Esophagus muscularis mucosa (tissue), 4 donors: ENCODE data around the gene KIAA1191. TPM values are rescaled to one million over a fixed set of nuclear protein-coding genes. Genes with fewer than 3 reads are reported as not detected.
A peak's percentile ranks its signal among the peaks of the same experiment; 100 is the strongest.

ENCODE experiments used
- DNase-seq: peaks from one replicate; pipeline ENCODE4 v3.0.0-alpha.2; 2017; ENCODE audit errors: extremely low spot score
- H3K27ac ChIP-seq, 4 donors: fragments of 200-600 bp; sonication (generic); replicated peaks in 1 of 4; 1 replicate in 3 of 4; 2 replicates in 1 of 4; pipeline ENCODE4 v1.5.1; 2016 to 2019; ENCODE audit warnings: mild to moderate bottlenecking in 1 of 4
- H3K27me3 ChIP-seq, 4 donors: fragments of 200-600 bp; sonication (generic); one replicate each; pipeline versions ENCODE4 v1.5.1 to v1.6.0; 2016 to 2019
- H3K36me3 ChIP-seq, 4 donors: fragments of 200-600 bp; sonication (generic); one replicate each; pipeline ENCODE4 v1.5.1; 2016 to 2019
- H3K4me1 ChIP-seq, 4 donors: fragments of 200-600 bp; sonication (generic); one replicate each; pipeline ENCODE4 v1.5.1; 2016 to 2019
- H3K4me3 ChIP-seq, 4 donors: fragments of 200-600 bp; sonication (generic); 1 replicate in 2 of 4; 2 replicates in 2 of 4; pipeline ENCODE4 v1.5.1; 2016 to 2019; ENCODE audit warnings: mild to moderate bottlenecking in 4 of 4, moderate library complexity in 1 of 4
- H3K9me3 ChIP-seq, 4 donors: fragments of 200-600 bp; sonication (generic); 1 replicate in 3 of 4; 2 replicates in 1 of 4; pipeline ENCODE4 v1.5.1; 2016 to 2019
- CTCF ChIP-seq, 3 experiments: fragments of 200-600 bp in 2 of 3; fragments of 450-650 bp in 1 of 3; sonication (generic) in 2 of 3; IDR thresholded peaks; one replicate each; pipeline ENCODE4 v1.5.1; 2017 to 2019; ENCODE audit warnings: antibody characterized with exemption in 3 of 3, mild to moderate bottlenecking in 2 of 3, moderate library complexity in 1 of 3
- EP300 ChIP-seq: sonication (generic); formaldehyde crosslinking; IDR thresholded peaks from one replicate; pipeline ENCODE4 v1.6.1; 2017; ENCODE audit warnings: antibody characterized with exemption
- POLR2A ChIP-seq: fragments of 450-650 bp; IDR thresholded peaks from one replicate; pipeline ENCODE4 v1.6.1; 2017; ENCODE audit warnings: antibody characterized with exemption, moderate library complexity, mild to moderate bottlenecking, low read depth
- POLR2AphosphoS5 ChIP-seq, 2 donors: sonication (generic); formaldehyde crosslinking; IDR thresholded peaks; one replicate each; pipeline ENCODE4 v1.6.1; 2017; ENCODE audit warnings: antibody characterized with exemption in 2 of 2
- WGBS: methylation state at CpG from one replicate; pipeline ENCODE4 v1.1.5; 2018; 5-methylcytosine and 5-hydroxymethylcytosine counted together
- intact Hi-C: fragments of 100-400 bp; cut with DNase I; formaldehyde crosslinking; loops from one replicate; pipeline ENCODE4 v1.15.1; 2023
- total RNA-seq, 4 donors: library from RNA; depleted of rRNA; stranded (reverse); fragments of >200 nt; gene quantifications; one replicate each; pipeline versions ENCODE4 v1.1.0 to v1.2.1, GENCODE V29; 2016

The KIAA1191 gene
- total RNA-seq, 4 donors from 2014 or later, result 115 to 157 (median 139) TPM

GRCh38 chr5:176407456-176408251 is 46.1 kb upstream of the KIAA1191 start:
- TF ChIP-seq CTCF (IDR thresholded peaks at IDR 0.05), result no peak
- Histone ChIP-seq H3K27me3 (no peaks in the 10 kb centered on the region), H3K4me3 (no peak overlapping the region), H3K4me1 (peaks cover 26 to 37% (median 31%) of the 10 kb centered on the region in 4 donors), H3K9me3 (no peaks in the 10 kb centered on the region), H3K27ac (peak overlapping the region; percentile 47 to 64 (median 50)), H3K36me3 (peaks cover 30 to 75% (median 63%) of the 10 kb centered on the region in 4 donors)
- intact Hi-C loops, result no loop called here
- DNase-seq, result no peak
- whole genome bisulfite sequencing, result 78% methylated on average over 5 of the region's 6 CpGs

GRCh38 chr5:176406436-176407052 is 45.0 kb upstream of the KIAA1191 start:
- H3K36me3 ChIP-seq, result peaks cover 30 to 69% (median 64%) of the 10 kb centered on the region in 4 donors
- no peak overlapping the region for H3K4me3 ChIP-seq
- no peak for DNase-seq
- no peaks in the 10 kb centered on the region for H3K27me3 ChIP-seq
- 85% methylated on average over 9 of the region's 9 CpGs for WGBS
- H3K4me1 ChIP-seq, result peaks cover 24 to 31% (median 27%) of the 10 kb centered on the region in 4 donors
- intact Hi-C loops, result no loop called here
- no peak for TF ChIP-seq POLR2A
- no peak for TF ChIP-seq CTCF (IDR thresholded peaks at IDR 0.05)
- no peak for TF ChIP-seq POLR2AphosphoS5 (IDR thresholded peaks at IDR 0.05)
- no peak for TF ChIP-seq EP300
- H3K27ac ChIP-seq, result no peak overlapping the region
- H3K9me3 ChIP-seq, result no peaks in the 10 kb centered on the region

GRCh38 chr5:176405656-176406435 is 44.3 kb upstream of the KIAA1191 start:
- Histone ChIP-seq H3K36me3 (peaks cover 30 to 75% (median 67%) of the 10 kb centered on the region in 4 donors), H3K27me3 (no peaks in the 10 kb centered on the region), H3K27ac (no peak overlapping the region), H3K4me3 (no peak overlapping the region), H3K9me3 (no peaks in the 10 kb centered on the region), H3K4me1 (peaks cover 21 to 30% (median 26%) of the 10 kb centered on the region in 4 donors)
- DNase-seq, result no peak
- TF ChIP-seq CTCF (IDR thresholded peaks at IDR 0.05) (no peak), POLR2AphosphoS5 (IDR thresholded peaks at IDR 0.05) (no peak), POLR2A (no peak), EP300 (no peak)
- WGBS, result 86% methylated on average over 14 of the region's 20 CpGs
- intact Hi-C loops, result no loop called here

GRCh38 chr5:176401281-176402205 is 40.0 kb upstream of the KIAA1191 start:
- no peak for TF ChIP-seq EP300
- TF ChIP-seq POLR2AphosphoS5 (IDR thresholded peaks at IDR 0.05), result no peak
- no peak for TF ChIP-seq POLR2A
- no peak for TF ChIP-seq CTCF (IDR thresholded peaks at IDR 0.05)
- Histone ChIP-seq H3K27ac (no peak overlapping the region), H3K36me3 (peaks cover 13 to 69% (median 61%) of the 10 kb centered on the region in 4 donors), H3K4me1 (peaks cover 5 to 20% (median 18%) of the 10 kb centered on the region in 4 donors), H3K4me3 (no peak overlapping the region), H3K9me3 (no peaks in the 10 kb centered on the region), H3K27me3 (no peaks in the 10 kb centered on the region)
- WGBS, result 87% methylated on average over 22 of the region's 22 CpGs
- intact Hi-C loops, result no loop called here
- DNase-seq, result no peak
